ENCODE data around the gene NFKB1. TPM values are rescaled to one million over a fixed set of nuclear protein-coding genes. Genes with fewer than 3 reads are reported as not detected.

Gene NFKB1
- total and polyA plus RNA-seq, 2 donors (not counting 1 experiment from before 2014, with no cell fraction given), result 32.0 to 88.1 TPM

GRCh38 chr4:102453827-102454226 lies 47.3 kb upstream of the NFKB1 start:
- Histone ChIP-seq H3K4me1 (ENCODE audit: control insufficient read depth in 2 of 2, insufficient read depth in 2 of 2, low read length in 2 of 2) (peaks cover 4 to 8% of the 10 kb centered on the region in 2 donors), H3K27me3 (replicated peaks in 1 of 4; ENCODE audit: control extremely low read depth in 1 of 4, control insufficient read depth in 3 of 4, insufficient read depth in 4 of 4, low read length in 3 of 4) (no peaks in the 10 kb centered on the region), H3K9me3 (ENCODE audit: control extremely low read depth in 1 of 3, control insufficient read depth in 2 of 3, insufficient read depth in 1 of 3, low read length in 2 of 3) (no peaks in the 10 kb centered on the region), H3K36me3 (replicated peaks in 1 of 2; ENCODE audit: control extremely low read depth in 1 of 2, control insufficient read depth in 1 of 2, extremely low read depth in 1 of 2, insufficient read depth in 2 of 2, low read length in 1 of 2) (no peaks in the 10 kb centered on the region), H4K20me1 (ENCODE audit: control insufficient read depth, insufficient read depth, low read length, poor library complexity, severe bottlenecking) (no peaks in the 10 kb centered on the region), H2AFZ (ENCODE audit: insufficient read depth, low read depth, low read length, poor library complexity, severe bottlenecking) (no peak overlapping the region), H3K9ac (ENCODE audit: low read length) (no peak overlapping the region), H3K4me3 (ENCODE audit: control extremely low read depth in 1 of 5, extremely low read depth in 1 of 5, insufficient read depth in 1 of 5, low read depth in 2 of 5, low read length in 4 of 5) (no peak overlapping the region), H3K27ac (ENCODE audit: low read length in 2 of 2) (no peak overlapping the region), H3K4me2 (replicated peaks; ENCODE audit: low read depth, low read length, poor library complexity, severe bottlenecking) (no peak overlapping the region), H3K79me2 (ENCODE audit: control insufficient read depth, insufficient read depth, low read length) (no peaks in the 10 kb centered on the region)
- no peak overlapping the region for H3K4me3 Mint-ChIP-seq
- DNase-seq (no peak), ATAC-seq (ENCODE audit: low read depth) (no peak)
- ChIA-PET POLR2A (no interaction called here), CTCF (interaction anchor here (0.8 to 1.3 kb wide), 3 partner anchors 12 to 647 kb away, joined by 3 read pairs; no protein-coding TSS in a partner anchor)
- no peak overlapping the region for H3K27ac Mint-ChIP-seq
- peaks cover 10% of the 10 kb centered on the region for H3K27me3 Mint-ChIP-seq
- peaks cover 5% of the 10 kb centered on the region for H3K4me1 Mint-ChIP-seq
- WGBS (ENCODE audit: insufficient coverage), result 0% methylated on average over 2 of the region's 3 CpGs
- no peak for TF ChIP-seq CTCF (IDR thresholded peaks at IDR 0.05)
- TF ChIP-seq EZH2 (IDR thresholded peaks at IDR 0.05; ENCODE audit: borderline replicate concordance, insufficient read depth, low read depth, low read length, poor library complexity, severe bottlenecking), result no peak
- intact Hi-C loops (cut with micrococcal nuclease), result no loop called here
- no peaks in the 10 kb centered on the region for H3K9me3 Mint-ChIP-seq (ENCODE audit: insufficient read depth)

GRCh38 chr4:102454268-102454667 lies 46.9 kb upstream of the NFKB1 start:
- Histone ChIP-seq H3K4me1 (ENCODE audit: control insufficient read depth in 2 of 2, insufficient read depth in 2 of 2, low read length in 2 of 2) (peaks cover 4 to 8% of the 10 kb centered on the region in 2 donors), H3K27ac (ENCODE audit: low read length in 2 of 2) (no peak overlapping the region), H3K9ac (ENCODE audit: low read length) (no peak overlapping the region), H3K4me2 (replicated peaks; ENCODE audit: low read depth, low read length, poor library complexity, severe bottlenecking) (no peak overlapping the region), H3K36me3 (replicated peaks in 1 of 2; ENCODE audit: control extremely low read depth in 1 of 2, control insufficient read depth in 1 of 2, extremely low read depth in 1 of 2, insufficient read depth in 2 of 2, low read length in 1 of 2) (no peaks in the 10 kb centered on the region), H3K9me3 (ENCODE audit: control extremely low read depth in 1 of 3, control insufficient read depth in 2 of 3, insufficient read depth in 1 of 3, low read length in 2 of 3) (no peaks in the 10 kb centered on the region), H2AFZ (ENCODE audit: insufficient read depth, low read depth, low read length, poor library complexity, severe bottlenecking) (no peak overlapping the region), H3K27me3 (replicated peaks in 1 of 4; ENCODE audit: control extremely low read depth in 1 of 4, control insufficient read depth in 3 of 4, insufficient read depth in 4 of 4, low read length in 3 of 4) (no peaks in the 10 kb centered on the region), H4K20me1 (ENCODE audit: control insufficient read depth, insufficient read depth, low read length, poor library complexity, severe bottlenecking) (no peaks in the 10 kb centered on the region), H3K4me3 (ENCODE audit: control extremely low read depth in 1 of 5, extremely low read depth in 1 of 5, insufficient read depth in 1 of 5, low read depth in 2 of 5, low read length in 4 of 5) (no peak overlapping the region), H3K79me2 (ENCODE audit: control insufficient read depth, insufficient read depth, low read length) (no peaks in the 10 kb centered on the region)
- intact Hi-C loops (cut with micrococcal nuclease), result no loop called here
- DNase-seq (no peak), ATAC-seq (ENCODE audit: low read depth) (no peak)
- CTCF ChIA-PET, result interaction anchor here (0.8 to 1.1 kb wide), 2 partner anchors 553 to 647 kb away, joined by 3 read pairs; no protein-coding TSS in a partner anchor
- no peak for TF ChIP-seq EZH2 (IDR thresholded peaks at IDR 0.05; ENCODE audit: borderline replicate concordance, insufficient read depth, low read depth, low read length, poor library complexity, severe bottlenecking)
- no peak for TF ChIP-seq CTCF (IDR thresholded peaks at IDR 0.05)
- Mint-ChIP-seq H3K27me3 (peaks cover 10% of the 10 kb centered on the region), H3K4me3 (no peak overlapping the region), H3K4me1 (peaks cover 5% of the 10 kb centered on the region), H3K27ac (no peak overlapping the region), H3K9me3 (ENCODE audit: insufficient read depth) (no peaks in the 10 kb centered on the region)
- WGBS (ENCODE audit: insufficient coverage), result no CpG with 5 or more reads among the region's 1 CpG
- POLR2A ChIA-PET, result no interaction called here

Data from B cell (primary cell).